Activated CD4-positive, alpha-beta T cell treated with anti-CD3 and anti-CD28 coated beads for 36 hours (primary cell): ENCODE data around the gene POU3F3. TPM values are rescaled to one million over a fixed set of nuclear protein-coding genes. Genes with fewer than 3 reads are reported as not detected.

ENCODE experiments used
- ATAC-seq: fragments of 200-7000 bp; cut with Tn5 transposase; one replicate; pipeline ENCODE4 v1.10.0; 2021; ENCODE audit warnings: mild to moderate bottlenecking, moderate library complexity
- CTCF ChIA-PET: fragments of 350-600 bp; sonication (Branson Sonifier 250); formaldehyde crosslinking; loops from one replicate; lab custom pipeline; 2021; ENCODE audit warnings: antibody characterized with exemption; lab: Charles Lee
- POLR2A ChIA-PET: fragments of 350-600 bp; sonication (Branson Sonifier 250); formaldehyde crosslinking; loops from one replicate; lab custom pipeline; 2021; ENCODE audit warnings: antibody characterized with exemption, inconsistent platforms; lab: Charles Lee
- DNase-seq: peaks from one replicate; pipeline ENCODE4 v3.0.0-alpha.2; 2020
- H3K27ac Mint-ChIP-seq: one replicate; pipeline ENCODE4 v1.8.0; 2021; ENCODE audit warnings: mixed read lengths
- H3K27me3 Mint-ChIP-seq: one replicate; pipeline ENCODE4 v1.8.0; 2021; ENCODE audit warnings: mixed read lengths
- H3K36me3 Mint-ChIP-seq: one replicate; pipeline ENCODE4 v1.8.0; 2021; ENCODE audit warnings: low read depth, mixed read lengths
- H3K4me1 Mint-ChIP-seq: one replicate; pipeline ENCODE4 v1.8.0; 2021; ENCODE audit warnings: mixed read lengths
- H3K4me3 Mint-ChIP-seq: one replicate; pipeline ENCODE4 v1.8.0; 2021; ENCODE audit warnings: mild to moderate bottlenecking, moderate library complexity, mixed read lengths
- H3K9me3 Mint-ChIP-seq: one replicate; pipeline ENCODE4 v1.8.0; 2021; ENCODE audit warnings: low read depth, mixed read lengths
- intact Hi-C, 2 experiments: fragments of 100-400 bp; cut with DNase I in 1 of 2; cut with micrococcal nuclease in 1 of 2; formaldehyde crosslinking; loops; one replicate each; pipeline versions ENCODE4 v1.14.2 to v1.15.1; 2022 to 2024; cut with DNase I, micrococcal nuclease
- total RNA-seq, 2 experiments: library from RNA; stranded (reverse); gene quantifications; one replicate each; pipeline ENCODE4 v1.2.3, GENCODE V29; 2021

Gene POU3F3
- total RNA-seq, 2 experiments from 2014 or later, result not detected

DNA sequence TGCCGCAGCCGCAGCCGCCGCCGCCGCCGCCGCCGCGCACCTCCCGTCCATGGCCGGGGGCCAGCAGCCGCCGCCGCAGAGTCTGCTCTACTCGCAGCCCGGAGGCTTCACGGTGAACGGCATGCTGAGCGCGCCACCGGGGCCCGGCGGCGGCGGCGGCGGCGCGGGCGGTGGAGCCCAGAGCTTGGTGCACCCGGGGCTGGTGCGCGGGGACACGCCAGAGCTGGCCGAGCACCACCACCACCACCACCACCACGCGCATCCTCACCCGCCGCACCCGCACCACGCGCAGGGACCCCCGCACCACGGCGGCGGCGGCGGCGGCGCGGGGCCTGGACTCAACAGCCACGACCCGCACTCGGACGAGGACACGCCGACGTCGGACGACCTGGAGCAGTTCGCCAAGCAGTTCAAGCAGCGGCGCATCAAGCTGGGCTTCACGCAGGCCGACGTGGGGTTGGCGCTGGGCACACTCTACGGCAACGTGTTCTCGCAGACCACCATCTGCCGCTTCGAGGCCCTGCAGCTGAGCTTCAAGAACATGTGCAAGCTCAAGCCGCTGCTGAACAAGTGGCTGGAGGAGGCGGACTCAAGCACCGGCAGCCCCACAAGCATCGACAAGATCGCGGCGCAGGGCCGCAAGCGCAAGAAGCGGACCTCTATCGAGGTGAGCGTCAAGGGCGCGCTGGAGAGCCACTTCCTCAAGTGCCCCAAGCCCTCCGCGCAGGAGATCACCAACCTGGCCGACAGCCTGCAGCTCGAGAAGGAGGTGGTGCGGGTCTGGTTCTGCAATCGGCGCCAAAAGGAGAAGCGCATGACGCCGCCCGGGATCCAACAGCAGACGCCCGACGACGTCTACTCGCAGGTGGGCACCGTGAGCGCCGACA, 2.4 kb downstream of the POU3F3 start:
- ATAC-seq (no peak), DNase-seq (peak; percentile 44)
- intact Hi-C loops, result loop anchor here (10.0 kb wide), 2 partner anchors 412 to 422 kb away; no protein-coding TSS in a partner anchor
- Mint-ChIP-seq H3K4me1 (peaks cover 34% of the 10 kb centered on the region), H3K27ac (peak overlapping the region; percentile 49), H3K9me3 (no peaks in the 10 kb centered on the region), H3K27me3 (peaks cover 66% of the 10 kb centered on the region), H3K36me3 (no peaks in the 10 kb centered on the region), H3K4me3 (peak overlapping the region; percentile 37)
- POLR2A ChIA-PET, result no interaction called here
- CTCF ChIA-PET, result no interaction called here

DNA sequence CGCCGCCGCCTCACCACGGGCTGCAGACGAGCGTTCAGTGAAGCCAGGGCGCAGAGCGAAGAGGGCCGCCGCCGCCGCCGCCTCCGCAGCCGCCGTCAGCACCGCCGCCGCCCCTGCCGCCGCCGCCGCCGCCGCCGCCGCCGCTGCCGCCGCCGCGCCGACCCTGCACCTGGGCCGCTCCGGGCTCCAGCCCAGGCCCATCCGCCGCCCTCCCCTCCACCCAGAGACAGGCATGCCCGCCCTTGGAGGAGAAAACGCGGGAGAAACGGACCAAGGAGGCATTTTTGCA, 3.0 kb downstream of the POU3F3 start:
- H3K27me3 Mint-ChIP-seq, result peaks cover 67% of the 10 kb centered on the region
- no peak overlapping the region for H3K27ac Mint-ChIP-seq
- peaks cover 31% of the 10 kb centered on the region for H3K4me1 Mint-ChIP-seq
- H3K9me3 Mint-ChIP-seq, result no peaks in the 10 kb centered on the region
- intact Hi-C loops, result loop anchor here (10.0 kb wide), 2 partner anchors 412 to 422 kb away; no protein-coding TSS in a partner anchor
- ATAC-seq (no peak), DNase-seq (no peak)
- ChIA-PET POLR2A (no interaction called here), CTCF (no interaction called here)
- H3K36me3 Mint-ChIP-seq, result no peaks in the 10 kb centered on the region
- peak overlapping the region; percentile 45 for H3K4me3 Mint-ChIP-seq

DNA sequence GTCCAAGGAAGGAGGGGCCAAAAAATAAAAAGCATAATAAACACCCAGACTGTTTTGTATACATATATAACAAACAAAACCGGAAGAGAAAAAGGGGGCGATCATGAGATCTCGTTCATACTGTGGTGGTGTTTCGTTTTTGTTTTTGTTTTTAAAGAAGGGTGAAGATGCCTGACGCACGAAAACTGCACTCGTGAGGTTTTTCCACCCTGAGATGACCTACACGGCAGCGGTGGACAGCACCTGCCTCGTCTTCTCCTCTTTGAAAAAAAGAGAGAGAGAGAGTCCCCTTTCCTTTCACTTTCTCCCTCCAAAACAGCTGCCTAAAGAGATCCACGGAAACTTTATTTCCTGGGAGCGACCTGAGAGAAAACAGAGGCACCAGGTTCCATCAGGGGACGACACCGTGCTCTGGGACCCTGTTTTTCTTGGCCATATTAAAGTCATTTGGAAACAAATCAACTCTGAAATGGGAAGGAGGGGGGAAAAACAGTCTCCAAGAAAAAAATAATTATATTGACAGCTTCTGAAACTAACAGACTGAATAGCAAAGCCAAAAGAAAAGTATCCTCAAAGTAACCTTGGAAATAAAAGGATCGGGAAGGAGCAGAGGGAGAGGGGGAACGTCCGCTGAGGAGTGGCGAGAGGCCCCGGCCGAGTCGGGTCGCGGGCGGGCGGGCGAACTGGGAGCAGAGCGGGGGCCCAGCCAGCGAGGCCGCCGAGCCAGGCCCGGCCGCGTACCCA, 3.5 kb downstream of the POU3F3 start:
- peaks cover 68% of the 10 kb centered on the region for H3K27me3 Mint-ChIP-seq

DNA sequence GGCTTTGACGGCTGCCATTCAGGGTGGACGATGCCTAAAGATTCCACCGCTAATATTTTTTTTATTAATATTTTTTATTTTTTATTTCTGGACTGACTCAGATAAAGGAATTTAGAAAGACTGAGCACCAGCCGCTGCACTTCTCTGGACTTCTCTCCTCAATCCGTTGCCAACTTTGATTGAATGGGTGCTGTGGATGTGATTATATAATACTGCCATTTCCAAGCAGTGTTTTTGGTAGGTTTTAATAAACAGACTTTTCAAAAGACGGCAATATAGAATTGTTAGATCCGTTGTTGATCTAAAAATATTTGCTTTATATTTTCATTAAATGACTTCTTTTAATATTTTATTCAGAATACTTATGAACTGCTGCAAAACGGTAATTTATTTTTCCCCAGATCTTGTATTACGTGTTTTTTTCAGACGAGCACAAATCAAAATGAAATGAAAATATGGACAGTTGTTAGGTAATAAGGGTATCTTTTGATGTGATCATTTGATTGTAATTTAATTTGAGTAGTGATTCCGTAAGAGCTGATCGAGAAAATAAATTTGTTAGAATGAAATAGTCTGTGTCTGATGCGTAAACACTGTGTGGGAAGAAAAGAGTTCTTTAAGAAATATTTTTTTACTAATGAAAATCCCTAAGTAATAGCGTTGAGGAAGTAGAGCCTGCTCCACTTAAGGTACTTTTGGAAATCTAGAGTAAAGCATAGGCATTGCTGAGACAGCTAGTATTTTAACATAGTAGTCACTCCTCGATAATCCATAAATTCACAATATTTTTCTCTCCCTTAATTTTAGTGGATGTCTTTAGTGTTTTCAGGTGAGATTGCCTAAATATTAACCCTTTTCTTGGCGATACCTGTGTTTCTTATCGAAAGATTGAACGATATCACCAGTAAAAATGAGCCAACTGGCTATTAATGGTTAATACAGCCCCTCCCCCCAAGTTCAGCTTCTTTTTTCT, 4.4 kb downstream of the POU3F3 start:
- ATAC-seq (no peak), DNase-seq (no peak)
- Mint-ChIP-seq H3K27me3 (peaks cover 66% of the 10 kb centered on the region), H3K4me3 (no peak overlapping the region), H3K4me1 (peaks cover 26% of the 10 kb centered on the region), H3K27ac (no peak overlapping the region), H3K36me3 (no peaks in the 10 kb centered on the region), H3K9me3 (no peaks in the 10 kb centered on the region)
- ChIA-PET POLR2A (no interaction called here), CTCF (interaction anchor here (0.6 to 1.4 kb wide), 6 partner anchors 8 to 201 kb away, joined by 3 to 9 read pairs (median 4); no protein-coding TSS in a partner anchor)
- intact Hi-C loops, result loop anchor here (10.0 kb wide), 2 partner anchors 413 to 423 kb away; no protein-coding TSS in a partner anchor

More for the DNA sequence above, 3.5 kb downstream of the POU3F3 start:
- Mint-ChIP-seq H3K4me3 (peak overlapping the region; percentile 45), H3K36me3 (no peaks in the 10 kb centered on the region), H3K27ac (peak overlapping the region; percentile 10), H3K9me3 (no peaks in the 10 kb centered on the region), H3K4me1 (peaks cover 33% of the 10 kb centered on the region)
- intact Hi-C loops, result loop anchor here (10.0 kb wide), 2 partner anchors 413 to 423 kb away; no protein-coding TSS in a partner anchor
- ChIA-PET POLR2A (no interaction called here), CTCF (no interaction called here)
- DNase-seq (no peak), ATAC-seq (no peak)

DNA sequence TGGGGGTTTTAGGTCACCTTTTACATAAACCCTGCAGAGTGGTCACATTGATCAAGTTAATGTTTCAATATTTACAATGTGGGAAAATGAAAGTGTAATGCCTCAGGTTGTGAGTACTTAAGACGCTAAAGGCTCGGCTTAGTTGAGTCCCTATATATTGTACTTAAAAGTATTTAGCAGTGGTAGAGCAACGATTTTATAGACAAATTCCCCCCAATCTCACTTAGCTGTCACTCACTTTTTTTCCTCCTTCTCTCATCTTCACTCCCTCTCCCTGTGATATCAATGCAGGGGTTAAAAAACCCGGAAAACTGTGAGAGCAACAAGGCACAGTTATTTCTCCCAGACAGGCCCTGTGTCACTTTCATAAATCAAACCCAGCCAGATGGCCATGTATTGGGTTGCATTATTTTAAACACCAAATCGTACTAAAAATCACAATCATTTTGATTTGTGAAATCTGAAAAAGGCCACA, 5.4 kb downstream of the POU3F3 start:
- H3K36me3 Mint-ChIP-seq, result no peaks in the 10 kb centered on the region
- no peak overlapping the region for H3K27ac Mint-ChIP-seq
- POLR2A ChIA-PET, result no interaction called here
- CTCF ChIA-PET, result interaction anchor here (1.4 kb wide), 1 partner anchor 9 kb away, joined by 9 read pairs; no protein-coding TSS in a partner anchor
- H3K27me3 Mint-ChIP-seq, result peaks cover 67% of the 10 kb centered on the region
- H3K9me3 Mint-ChIP-seq, result no peaks in the 10 kb centered on the region
- H3K4me3 Mint-ChIP-seq, result no peak overlapping the region
- H3K4me1 Mint-ChIP-seq, result peaks cover 19% of the 10 kb centered on the region
- intact Hi-C loops, result loop anchor here (10.0 kb wide), 2 partner anchors 415 to 425 kb away; no protein-coding TSS in a partner anchor
- ATAC-seq (no peak), DNase-seq (no peak)

DNA sequence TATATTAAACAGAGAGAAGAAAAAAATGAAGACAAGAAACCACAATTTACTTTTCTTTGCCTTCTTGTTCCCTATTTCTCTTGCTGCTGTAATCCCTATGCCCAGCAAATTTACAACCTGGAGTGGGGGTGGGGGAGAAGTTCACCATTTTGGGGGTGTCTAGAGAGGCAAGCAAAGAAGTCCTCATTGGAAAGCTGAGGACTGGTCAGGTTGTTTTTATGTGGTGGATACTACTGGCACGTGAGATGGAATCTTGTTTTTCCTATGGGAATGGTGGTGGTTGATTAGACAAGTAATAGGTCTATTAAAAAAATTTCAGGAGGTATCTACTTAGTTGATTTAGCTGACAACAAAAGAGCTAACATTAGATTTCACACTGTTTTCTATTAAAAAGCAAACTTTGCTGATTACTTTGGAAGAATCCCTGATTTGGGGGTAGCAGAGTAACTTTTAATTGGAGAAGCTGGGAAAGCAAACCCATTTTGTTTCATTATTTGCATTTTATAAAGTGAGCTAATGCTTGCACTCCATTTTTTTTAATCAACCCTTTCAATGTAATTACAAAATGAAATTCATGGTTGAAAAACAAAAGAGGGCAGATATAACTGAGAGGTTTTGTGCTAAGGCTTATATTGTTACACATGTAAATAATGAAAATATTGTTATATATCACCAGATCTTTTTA, 6.0 kb downstream of the POU3F3 start:
- POLR2A ChIA-PET, result no interaction called here
- DNase-seq, result no peak

DNA sequence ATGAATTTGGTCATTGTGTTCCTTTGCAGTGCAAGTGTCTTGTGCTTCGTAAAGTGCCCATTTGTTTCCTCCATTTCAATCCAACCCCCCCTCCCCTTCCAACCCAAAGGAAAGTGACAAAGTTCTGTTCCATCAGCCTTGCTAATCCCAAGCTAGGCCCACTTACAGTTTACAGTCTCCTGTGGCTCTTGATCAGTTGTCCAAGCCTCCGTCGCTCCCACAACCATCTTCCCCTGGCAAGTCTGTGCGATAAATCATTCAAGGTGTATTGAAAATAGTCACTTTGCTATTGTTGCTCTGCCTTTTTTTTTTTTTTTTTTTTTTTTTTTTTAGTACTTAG, 6.5 kb downstream of the POU3F3 start:
- CTCF ChIA-PET, result interaction anchor here (2.9 kb wide), 1 partner anchor 11 kb away, joined by 22 read pairs; no protein-coding TSS in a partner anchor

More for the DNA sequence above, 6.0 kb downstream of the POU3F3 start:
- Mint-ChIP-seq H3K27ac (no peak overlapping the region), H3K36me3 (no peaks in the 10 kb centered on the region), H3K4me3 (no peak overlapping the region), H3K4me1 (peaks cover 15% of the 10 kb centered on the region), H3K27me3 (peaks cover 65% of the 10 kb centered on the region), H3K9me3 (no peaks in the 10 kb centered on the region)
- ATAC-seq, result no peak
- CTCF ChIA-PET, result interaction anchor here (2.9 kb wide), 1 partner anchor 11 kb away, joined by 22 read pairs; no protein-coding TSS in a partner anchor
- intact Hi-C loops, result loop anchor here (10.0 kb wide), 2 partner anchors 415 to 425 kb away; no protein-coding TSS in a partner anchor

DNA sequence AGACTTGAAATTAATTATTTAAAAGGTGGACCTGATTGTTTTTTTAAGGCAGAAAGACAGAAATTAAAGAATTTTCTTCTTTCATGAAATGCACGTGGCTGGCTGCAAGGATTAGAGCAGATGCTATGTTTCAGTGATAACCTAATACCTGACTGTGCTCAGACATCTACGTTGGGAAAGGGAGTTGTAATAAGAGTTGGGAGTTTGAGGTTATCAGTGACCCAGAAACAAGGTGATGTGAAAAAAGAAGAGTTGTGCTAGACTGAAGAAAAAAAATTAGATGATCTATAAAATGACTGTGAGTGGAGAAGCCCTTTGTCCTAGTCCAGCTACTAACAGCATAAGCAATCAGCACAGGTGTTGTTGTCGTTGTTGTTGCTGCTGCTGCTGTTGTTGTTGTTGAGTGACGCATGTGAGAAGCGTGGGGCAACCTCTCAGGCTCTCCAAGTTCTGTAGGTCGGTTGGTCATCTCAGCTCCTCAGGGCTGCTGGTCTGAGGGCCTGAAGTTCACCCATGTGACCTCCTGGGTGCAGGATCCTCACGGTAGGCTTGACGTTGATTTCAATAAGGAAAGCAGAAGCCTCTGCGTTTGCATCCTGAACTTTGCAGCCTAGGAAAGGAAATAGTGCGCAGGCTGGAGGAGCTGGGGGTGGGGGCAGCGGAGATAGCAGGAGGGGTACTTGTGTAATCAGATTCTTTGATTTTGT, 7.6 kb downstream of the POU3F3 start:
- intact Hi-C loops, result no loop called here
- DNase-seq (no peak), ATAC-seq (no peak)
- peaks cover 13% of the 10 kb centered on the region for H3K4me1 Mint-ChIP-seq
- ChIA-PET POLR2A (no interaction called here), CTCF (interaction anchor here (2.1 to 2.9 kb wide), 2 partner anchors 12 to 14 kb away, joined by 5 to 22 read pairs; no protein-coding TSS in a partner anchor)
- H3K27me3 Mint-ChIP-seq, result peaks cover 79% of the 10 kb centered on the region
- H3K4me3 Mint-ChIP-seq, result no peak overlapping the region
- no peaks in the 10 kb centered on the region for H3K9me3 Mint-ChIP-seq
- no peak overlapping the region for H3K27ac Mint-ChIP-seq
- H3K36me3 Mint-ChIP-seq, result no peaks in the 10 kb centered on the region

More for the DNA sequence above, 6.5 kb downstream of the POU3F3 start:
- no peak overlapping the region for H3K27ac Mint-ChIP-seq
- POLR2A ChIA-PET, result no interaction called here
- no peak for DNase-seq
- H3K9me3 Mint-ChIP-seq, result no peaks in the 10 kb centered on the region
- no peak overlapping the region for H3K4me3 Mint-ChIP-seq
- no peaks in the 10 kb centered on the region for H3K36me3 Mint-ChIP-seq
- H3K27me3 Mint-ChIP-seq, result peaks cover 70% of the 10 kb centered on the region
- H3K4me1 Mint-ChIP-seq, result peaks cover 15% of the 10 kb centered on the region
- no peak for ATAC-seq
- intact Hi-C loops, result no loop called here

DNA sequence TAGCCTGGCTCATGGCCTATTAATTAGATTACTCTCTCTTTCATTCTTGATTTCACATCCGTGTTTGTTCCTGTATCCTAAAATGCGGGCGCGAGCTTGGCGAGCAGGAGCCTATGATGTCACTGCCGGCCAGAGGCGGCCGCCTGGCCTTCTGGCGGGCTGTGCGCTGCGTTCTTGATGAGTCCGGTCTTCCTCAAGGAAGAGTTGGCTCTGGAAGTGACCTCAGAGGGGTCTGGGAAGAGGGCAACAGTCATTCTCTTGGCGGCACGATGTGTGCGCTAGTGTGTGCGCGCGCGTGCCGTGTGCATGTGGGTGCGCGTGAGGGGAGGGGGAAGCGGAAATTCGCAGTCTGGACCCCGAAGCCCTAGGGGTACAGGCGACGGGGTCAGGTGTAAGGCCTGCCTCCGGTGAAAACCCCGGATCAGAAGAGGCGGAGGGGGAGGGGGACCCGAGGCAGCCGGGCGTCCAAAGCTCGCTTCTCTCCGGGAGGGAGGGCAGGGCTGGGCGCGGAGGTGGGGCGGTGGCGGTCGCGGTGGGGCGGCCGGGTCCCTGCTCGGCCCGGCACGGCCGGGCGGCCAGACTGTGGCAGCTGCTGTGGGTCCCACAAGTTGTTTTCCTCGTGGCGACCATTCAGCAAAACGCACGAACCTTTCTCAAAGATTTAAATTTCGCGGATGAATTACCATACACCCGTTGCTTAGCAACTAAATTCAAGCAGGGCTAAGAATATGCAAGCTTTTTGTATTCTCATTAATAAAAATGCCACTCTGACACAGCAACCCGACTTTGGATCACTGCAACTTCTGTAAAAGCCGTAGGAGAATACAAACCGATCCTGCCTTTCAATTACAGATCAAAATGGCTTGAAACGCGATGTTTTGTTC, 8.4 kb downstream of the POU3F3 start:
- ChIA-PET POLR2A (no interaction called here), CTCF (interaction anchor here (2.1 to 2.9 kb wide), 2 partner anchors 13 to 15 kb away, joined by 5 to 22 read pairs; no protein-coding TSS in a partner anchor)
- H3K27me3 Mint-ChIP-seq, result peaks cover 79% of the 10 kb centered on the region
- peaks cover 9% of the 10 kb centered on the region for H3K4me1 Mint-ChIP-seq
- no peak overlapping the region for H3K27ac Mint-ChIP-seq
- no peaks in the 10 kb centered on the region for H3K9me3 Mint-ChIP-seq
- no peaks in the 10 kb centered on the region for H3K36me3 Mint-ChIP-seq
- DNase-seq (no peak), ATAC-seq (no peak)
- intact Hi-C loops, result no loop called here
- H3K4me3 Mint-ChIP-seq, result peak overlapping the region; percentile 10
